A549 (cell line): ENCODE data around the gene MIB2. TPM values are rescaled to one million over a fixed set of nuclear protein-coding genes. Genes with fewer than 3 reads are reported as not detected.

ENCODE experiments used
- ATAC-seq, 2 experiments: fragments of 200-7000 bp in 1 of 2; fragments of >200 bp in 1 of 2; cut with Nextera tagmentation in 1 of 2; cut with Tn5 transposase in 1 of 2; 3 replicates each; pipeline versions ENCODE4 v1.8.0 to v1.9.1; 2018 to 2020; ENCODE audit warnings: mild to moderate bottlenecking in 1 of 2, moderate library complexity in 1 of 2
- CTCF ChIA-PET: fragments of 300-600 bp; sonication (Branson Sonifier 250); formaldehyde crosslinking; extraction: SDS; loops from one replicate; lab custom pipeline; 2021; ENCODE audit warnings: antibody characterized with exemption, inconsistent platforms; lab: Yijun Ruan, JAX
- POLR2A ChIA-PET: fragments of 350-600 bp; formaldehyde crosslinking; extraction: SDS; loops from one replicate; lab custom pipeline; 2021; ENCODE audit warnings: antibody characterized with exemption, inconsistent platforms; lab: Yijun Ruan, JAX
- DNase-seq, 2 experiments: peaks; one replicate each; pipeline versions ENCODE4 v3.0.0 to v3.0.0-alpha.2; 2011 to 2016; ENCODE audit warnings: low read depth in 1 of 2, low spot score in 1 of 2
- FAIRE-seq: peaks from 2 replicates; lab custom pipeline; 2011; peaks lifted over from hg19 to GRCh38; lab: Jason Lieb, UNC
- H3K27ac ChIP-seq, 2 experiments: fragments of >200 bp; sonication (Bioruptor Twin); formaldehyde crosslinking; 3 replicates each; pipeline ENCODE4 v1.5.1; 2016 to 2017
- H3K4me1 ChIP-seq: fragments of >200 bp; sonication (Bioruptor Twin); formaldehyde crosslinking; 3 replicates; pipeline ENCODE4 v1.6.1; 2016
- H3K4me2 ChIP-seq: fragments of >200 bp; sonication (Bioruptor Twin); formaldehyde crosslinking; 3 replicates; pipeline ENCODE4 v1.6.1; 2016
- H3K4me3 ChIP-seq: fragments of >200 bp; sonication (Bioruptor Twin); formaldehyde crosslinking; 3 replicates; pipeline ENCODE4 v1.5.1; 2016
- H3K9me3 ChIP-seq: fragments of >200 bp; sonication (Bioruptor Twin); formaldehyde crosslinking; 3 replicates; pipeline ENCODE4 v1.6.1; 2016
- BCL3 ChIP-seq: fragments of >200 bp; sonication (Bioruptor Twin); formaldehyde crosslinking; IDR thresholded peaks from 3 replicates; pipeline ENCODE4 v1.6.1; 2016
- BHLHE40 ChIP-seq: IDR thresholded peaks from 2 replicates; pipeline ENCODE4 v1.6.1; 2012; ENCODE audit warnings: low read depth, low read length, inconsistent platforms
- CBX2 ChIP-seq: fragments of 200-600 bp; sonication (generic); IDR thresholded peaks from 2 replicates; pipeline ENCODE4 v1.6.1; 2016; ENCODE audit warnings: low read depth, mild to moderate bottlenecking, borderline replicate concordance
- CEBPB ChIP-seq, 2 experiments: fragments of >200 bp in 1 of 2; sonication (Bioruptor Twin) in 1 of 2; formaldehyde crosslinking in 1 of 2; IDR thresholded peaks; 2 replicates each; pipeline ENCODE4 v1.6.1; 2012 to 2016
- CHD2 ChIP-seq: fragments of 150-350 bp; IDR thresholded peaks from 2 replicates; pipeline ENCODE4 v1.6.1; 2014; ENCODE audit warnings: low read length; ENCODE audit not compliant: partially characterized antibody
- CHD4 ChIP-seq: fragments of 200-600 bp; sonication (generic); IDR thresholded peaks from 2 replicates; pipeline ENCODE4 v1.6.1; 2016; ENCODE audit warnings: antibody characterized with exemption, mild to moderate bottlenecking, borderline replicate concordance
- E2F6 ChIP-seq: IDR thresholded peaks from 2 replicates; pipeline ENCODE4 v1.6.1; 2012; ENCODE audit warnings: low read depth, borderline replicate concordance
- EHF ChIP-seq: fragments of 250-450 bp; sonication (Bioruptor Pico); IDR thresholded peaks from 2 replicates; pipeline ENCODE4 v1.5.0; 2020; ENCODE audit warnings: mild to moderate bottlenecking
- FOSB ChIP-seq: fragments of 250-450 bp; sonication (Bioruptor Pico); IDR thresholded peaks from 2 replicates; pipeline ENCODE4 v1.5.0; 2020; ENCODE audit warnings: mild to moderate bottlenecking, moderate library complexity
- FOSL2 ChIP-seq, 2 experiments: fragments of 450-650 bp in 1 of 2; fragments of >200 bp in 1 of 2; sonication (Bioruptor Twin) in 1 of 2; formaldehyde crosslinking; IDR thresholded peaks; 2 replicates each; pipeline versions ENCODE4 v1.5.0 to v1.6.1; 2016 to 2020; ENCODE audit warnings: mild to moderate bottlenecking in 1 of 2, moderate library complexity in 1 of 2
- HDAC2 ChIP-seq: fragments of 200-600 bp; sonication (generic); IDR thresholded peaks from 2 replicates; pipeline ENCODE4 v1.6.1; 2016
- HEYL ChIP-seq: fragments of 250-450 bp; sonication (Bioruptor Pico); IDR thresholded peaks from 2 replicates; pipeline ENCODE4 v1.8.0; 2021; ENCODE audit warnings: mild to moderate bottlenecking, moderate library complexity
- HOXA7 ChIP-seq: fragments of 250-450 bp; sonication (Bioruptor Pico); IDR thresholded peaks from 2 replicates; pipeline ENCODE4 v1.5.0; 2020; ENCODE audit warnings: mild to moderate bottlenecking, moderate library complexity
- JUN ChIP-seq, 2 experiments: fragments of >200 bp; sonication (Bioruptor Twin); formaldehyde crosslinking; IDR thresholded peaks; 2 replicates in 1 of 2; 3 replicates in 1 of 2; pipeline ENCODE4 v1.6.1; 2016 to 2017
- KDM5A ChIP-seq: fragments of 200-600 bp; sonication (generic); IDR thresholded peaks from 2 replicates; pipeline ENCODE4 v1.6.1; 2016; ENCODE audit warnings: antibody characterized with exemption, mild to moderate bottlenecking
- MAX ChIP-seq: IDR thresholded peaks from 2 replicates; pipeline ENCODE4 v1.6.1; 2012
- MAZ ChIP-seq: fragments of 150-350 bp; IDR thresholded peaks from 2 replicates; pipeline ENCODE4 v1.6.1; 2014; ENCODE audit warnings: antibody characterized with exemption, low read depth, low read length, borderline replicate concordance
- MYC ChIP-seq: IDR thresholded peaks from 2 replicates; pipeline ENCODE4 v1.6.1; 2012; ENCODE audit warnings: mild to moderate bottlenecking, inconsistent platforms, low read length, improper control_type of control experiment, borderline replicate concordance
- NR3C1 ChIP-seq: fragments of >200 bp; sonication (Bioruptor Twin); formaldehyde crosslinking; IDR thresholded peaks from 3 replicates; pipeline ENCODE4 v1.6.1; 2017
- PBX3 ChIP-seq: IDR thresholded peaks from 2 replicates; pipeline ENCODE4 v1.6.1; 2012
- PHF8 ChIP-seq: fragments of 200-600 bp; sonication (generic); IDR thresholded peaks from 2 replicates; pipeline ENCODE4 v1.6.1; 2016; ENCODE audit warnings: low read depth, mild to moderate bottlenecking, antibody characterized with exemption, moderate library complexity, borderline replicate concordance
- POLR2A ChIP-seq: IDR thresholded peaks from 2 replicates; pipeline ENCODE4 v1.6.1; 2012; ENCODE audit warnings: mild to moderate bottlenecking, low read length
- POLR2AphosphoS2 ChIP-seq: conservative IDR thresholded peaks from 2 replicates; pipeline ENCODE4 v1.6.1; 2012; ENCODE audit warnings: low read length, improper control_type of control experiment, inconsistent platforms
- RARB ChIP-seq: fragments of 250-450 bp; sonication (Bioruptor Pico); IDR thresholded peaks from 2 replicates; pipeline ENCODE4 v1.8.0; 2021; ENCODE audit warnings: mild to moderate bottlenecking, moderate library complexity
- REST ChIP-seq: fragments of 200-600 bp; sonication (generic); IDR thresholded peaks from 2 replicates; pipeline ENCODE4 v1.6.1; 2016; ENCODE audit warnings: antibody characterized with exemption, mild to moderate bottlenecking, moderate library complexity
- RFX5 ChIP-seq: fragments of 450-650 bp; IDR thresholded peaks from 2 replicates; pipeline ENCODE4 v1.7.1; 2014; ENCODE audit warnings: antibody characterized with exemption, mild to moderate bottlenecking, moderate library complexity
- TFCP2L1 ChIP-seq: fragments of 250-450 bp; sonication (Bioruptor Pico); IDR thresholded peaks from 2 replicates; pipeline ENCODE4 v1.5.0; 2021; ENCODE audit warnings: mild to moderate bottlenecking
- ZNF302 ChIP-seq: fragments of 250-450 bp; sonication (Bioruptor Pico); IDR thresholded peaks from 2 replicates; pipeline ENCODE4 v1.9.0; 2021; ENCODE audit warnings: inconsistent platforms, mild to moderate bottlenecking, moderate library complexity
- WGBS: methylation state at CpG from one replicate; pipeline ENCODE4 v1.1.6; 2017; ENCODE audit errors: missing lambda C conversion rate; 5-methylcytosine and 5-hydroxymethylcytosine counted together
- polyA plus RNA-seq, 4 experiments: library from polyadenylated mRNA; depleted of rRNA in 3 of 4; stranded (reverse); fragments of >200 nt; fragmentation: RNase III in 1 of 4; extraction: RNeasy Plus Mini Kit Qiagen cat#74134 plus additional on column Dnase treatment in 1 of 4; gene quantifications; 2 replicates in 3 of 4; 3 replicates in 1 of 4; pipeline ENCODE4 v1.2.3, GENCODE V29; 2011 to 2017
- TF ChIP-seq, protein P1 (sequence below): fragments of >200 bp; sonication (Bioruptor Twin); formaldehyde crosslinking; IDR thresholded peaks from 3 replicates; pipeline ENCODE4 v1.5.1; 2016
- TF ChIP-seq, protein P2 (sequence below): fragments of 250-450 bp; sonication (Bioruptor Pico); IDR thresholded peaks from 2 replicates; pipeline ENCODE4 v1.5.0; 2020; ENCODE audit warnings: low read depth, mild to moderate bottlenecking, moderate library complexity

The MIB2 gene
- polyA plus RNA-seq, 2 of the 4 experiments (the other 2 are of a cell fraction), result 5.1 to 20.0 TPM

GRCh38 chr1:1574721-1575537 lies 40.4 kb upstream of the MIB2 start, which contains the start of gene SSU72:
Gene SSU72 (minus strand): TSS chr1:1574863. CDS start chr1:1574557, 306 bp downstream.
- DNase-seq (peak; percentile 82 to 94), FAIRE-seq (no peak), ATAC-seq (peak; percentile 70 to 89)
- Histone ChIP-seq H3K4me2 (peak within 1 kb of the TSS; percentile 99), H3K27ac (peak within 1 kb of the TSS; percentile 97), H3K9me3 (no peaks in the 10 kb centered on the region), H3K4me1 (peaks cover 13% of the 10 kb centered on the region; the same call in 2 of the 3 replicates), H3K4me3 (peak within 1 kb of the TSS; percentile 95)
- ChIA-PET POLR2A (interaction anchor here (1.0 to 1.4 kb wide), 2 partner anchors 11 to 22 kb away, joined by 3 to 4 read pairs; no protein-coding TSS in a partner anchor), CTCF (no interaction called here)
- 4% methylated on average over 10 of the region's 87 CpGs for WGBS
- TF ChIP-seq RFX5 (peak; percentile 53; the same call in 1 of the 2 replicates), FOSL2 (IDR thresholded peaks at IDR 0.05) (no peak), FOSL2 (CRISPR knock-in tag; IDR thresholded peaks at IDR 0.05) (no peak), HEYL (CRISPR knock-in tag) (no peak), NR3C1 (no peak), TFCP2L1 (CRISPR knock-in tag) (no peak), HDAC2 (no peak), JUN (IDR thresholded peaks at IDR 0.05) (peak; percentile 77 to 88), CEBPB (IDR thresholded peaks at IDR 0.05) (no peak), HOXA7 (no peak), KDM5A (peak; percentile 69), PHF8 (peak; percentile 72; the same call in 1 of the 2 replicates), FOSB (CRISPR knock-in tag) (no peak), PBX3 (no peak), POLR2AphosphoS2 (no peak), EHF (CRISPR knock-in tag) (no peak), CHD4 (no peak), REST (no peak), MYC (no peak; the same call in 1 of the 2 replicates), CHD2 (no peak), BHLHE40 (no peak), BCL3 (peak; percentile 52; the same call in 1 of the 3 replicates), CBX2 (no peak), E2F6 (no peak), POLR2A (peak; percentile 71), RARB (no peak), MAX (peak; percentile 22; the same call in 1 of the 2 replicates), MAZ (no peak), ZNF302 (no peak)
- TF ChIP-seq, protein P1, sequence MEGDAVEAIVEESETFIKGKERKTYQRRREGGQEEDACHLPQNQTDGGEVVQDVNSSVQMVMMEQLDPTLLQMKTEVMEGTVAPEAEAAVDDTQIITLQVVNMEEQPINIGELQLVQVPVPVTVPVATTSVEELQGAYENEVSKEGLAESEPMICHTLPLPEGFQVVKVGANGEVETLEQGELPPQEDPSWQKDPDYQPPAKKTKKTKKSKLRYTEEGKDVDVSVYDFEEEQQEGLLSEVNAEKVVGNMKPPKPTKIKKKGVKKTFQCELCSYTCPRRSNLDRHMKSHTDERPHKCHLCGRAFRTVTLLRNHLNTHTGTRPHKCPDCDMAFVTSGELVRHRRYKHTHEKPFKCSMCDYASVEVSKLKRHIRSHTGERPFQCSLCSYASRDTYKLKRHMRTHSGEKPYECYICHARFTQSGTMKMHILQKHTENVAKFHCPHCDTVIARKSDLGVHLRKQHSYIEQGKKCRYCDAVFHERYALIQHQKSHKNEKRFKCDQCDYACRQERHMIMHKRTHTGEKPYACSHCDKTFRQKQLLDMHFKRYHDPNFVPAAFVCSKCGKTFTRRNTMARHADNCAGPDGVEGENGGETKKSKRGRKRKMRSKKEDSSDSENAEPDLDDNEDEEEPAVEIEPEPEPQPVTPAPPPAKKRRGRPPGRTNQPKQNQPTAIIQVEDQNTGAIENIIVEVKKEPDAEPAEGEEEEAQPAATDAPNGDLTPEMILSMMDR, result no peak
- TF ChIP-seq, protein P2, sequence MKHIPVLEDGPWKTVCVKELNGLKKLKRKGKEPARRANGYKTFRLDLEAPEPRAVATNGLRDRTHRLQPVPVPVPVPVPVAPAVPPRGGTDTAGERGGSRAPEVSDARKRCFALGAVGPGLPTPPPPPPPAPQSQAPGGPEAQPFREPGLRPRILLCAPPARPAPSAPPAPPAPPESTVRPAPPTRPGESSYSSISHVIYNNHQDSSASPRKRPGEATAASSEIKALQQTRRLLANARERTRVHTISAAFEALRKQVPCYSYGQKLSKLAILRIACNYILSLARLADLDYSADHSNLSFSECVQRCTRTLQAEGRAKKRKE, result no peak
